SK-N-SH (cell line): ENCODE results near the gene ARID2.

Experiments used
- SMC3 ChIP-seq: IDR thresholded peaks from 2 replicates; pipeline ENCODE4 v1.6.1; 2012; ENCODE audit warnings: low read depth, low read length, improper control_type of control experiment
- TF ChIP-seq, protein P1 (sequence below): fragments of 200-600 bp; sonication (generic); IDR thresholded peaks from 2 replicates; pipeline ENCODE4 v1.6.1; 2017; ENCODE audit warnings: antibody characterized with exemption, mild to moderate bottlenecking, moderate library complexity

DNA sequence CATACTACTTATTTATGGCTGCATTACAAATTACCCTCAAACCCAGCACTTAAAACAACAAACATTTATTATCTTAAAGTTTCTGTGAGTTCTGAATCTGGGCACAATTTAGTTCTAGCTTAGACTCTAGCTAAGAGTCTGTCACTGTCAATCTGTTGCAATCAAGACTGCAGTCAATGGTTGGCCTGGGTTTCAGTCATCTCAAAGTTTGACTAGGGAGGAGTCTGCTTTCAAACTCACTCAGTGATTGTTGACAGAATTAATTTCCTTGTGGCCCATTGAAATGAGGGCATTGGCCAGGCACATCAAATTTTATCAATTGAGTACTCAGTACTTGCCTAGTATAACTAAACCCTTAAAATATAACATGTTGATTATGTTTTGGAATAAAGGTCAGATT, 51.6 kb downstream of the ARID2 start:
- TF ChIP-seq, protein P1, sequence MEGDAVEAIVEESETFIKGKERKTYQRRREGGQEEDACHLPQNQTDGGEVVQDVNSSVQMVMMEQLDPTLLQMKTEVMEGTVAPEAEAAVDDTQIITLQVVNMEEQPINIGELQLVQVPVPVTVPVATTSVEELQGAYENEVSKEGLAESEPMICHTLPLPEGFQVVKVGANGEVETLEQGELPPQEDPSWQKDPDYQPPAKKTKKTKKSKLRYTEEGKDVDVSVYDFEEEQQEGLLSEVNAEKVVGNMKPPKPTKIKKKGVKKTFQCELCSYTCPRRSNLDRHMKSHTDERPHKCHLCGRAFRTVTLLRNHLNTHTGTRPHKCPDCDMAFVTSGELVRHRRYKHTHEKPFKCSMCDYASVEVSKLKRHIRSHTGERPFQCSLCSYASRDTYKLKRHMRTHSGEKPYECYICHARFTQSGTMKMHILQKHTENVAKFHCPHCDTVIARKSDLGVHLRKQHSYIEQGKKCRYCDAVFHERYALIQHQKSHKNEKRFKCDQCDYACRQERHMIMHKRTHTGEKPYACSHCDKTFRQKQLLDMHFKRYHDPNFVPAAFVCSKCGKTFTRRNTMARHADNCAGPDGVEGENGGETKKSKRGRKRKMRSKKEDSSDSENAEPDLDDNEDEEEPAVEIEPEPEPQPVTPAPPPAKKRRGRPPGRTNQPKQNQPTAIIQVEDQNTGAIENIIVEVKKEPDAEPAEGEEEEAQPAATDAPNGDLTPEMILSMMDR = no peak
- no peak for TF ChIP-seq SMC3
